ENCODE data around the gene NDC1.

- TF ChIP-seq CTCF (IDR thresholded peaks at IDR 0.05; ENCODE audit: borderline replicate concordance, extremely low read depth, low read length, poor library complexity, severe bottlenecking) (no peak), EZH2 (IDR thresholded peaks at IDR 0.05; ENCODE audit: borderline replicate concordance, low read depth, low read length, severe bottlenecking) (no peak)
Measured at GRCh38 chr1:53735681-53736080, 102.4 kb downstream of the NDC1 start.

Data from DND-41 (cell line).